Mesenchymal stem cell (in vitro differentiated cells and primary cell): ENCODE measurements around the gene ENPP6.

Experiments
- DNase-seq: peaks from one replicate; pipeline ENCODE4 v3.0.0-alpha.2; 2013
- H2AFZ ChIP-seq: one replicate; pipeline ENCODE4 v1.6.1; 2013; ENCODE audit warnings: low read depth, mild to moderate bottlenecking, control low read depth, inconsistent platforms, low read length, moderate library complexity
- H2AK5ac ChIP-seq: 2 replicates; pipeline ENCODE4 v1.6.1; 2013; ENCODE audit warnings: low read length, moderate library complexity, mild to moderate bottlenecking, inconsistent platforms; ENCODE audit not compliant: severe bottlenecking
- H2BK120ac ChIP-seq: one replicate; pipeline ENCODE4 v1.6.1; 2013; ENCODE audit warnings: low read depth, mild to moderate bottlenecking, inconsistent platforms, low read length, moderate library complexity
- H2BK12ac ChIP-seq, 2 experiments: one replicate each; pipeline ENCODE4 v1.6.1; 2013; ENCODE audit warnings: inconsistent platforms in 2 of 2, low read length in 2 of 2, mild to moderate bottlenecking in 2 of 2, moderate library complexity in 2 of 2, control low read depth in 1 of 2
- H2BK15ac ChIP-seq: one replicate; pipeline ENCODE4 v1.6.1; 2013; ENCODE audit warnings: mild to moderate bottlenecking, low read depth, inconsistent platforms; ENCODE audit not compliant: poor library complexity, severe bottlenecking
- H2BK5ac ChIP-seq: 2 replicates; pipeline ENCODE4 v1.6.1; 2013; ENCODE audit warnings: low read depth, mild to moderate bottlenecking, low read length, control low read depth, inconsistent platforms; ENCODE audit not compliant: poor library complexity, severe bottlenecking
- H3K14ac ChIP-seq, 2 experiments: one replicate each; pipeline ENCODE4 v1.6.1; 2013; ENCODE audit warnings: inconsistent platforms in 2 of 2, low read length in 2 of 2, control low read depth in 1 of 2, mild to moderate bottlenecking in 1 of 2, moderate library complexity in 1 of 2
- H3K18ac ChIP-seq, 2 experiments: one replicate each; pipeline ENCODE4 v1.6.1; 2013; ENCODE audit warnings: inconsistent platforms in 2 of 2, low read length in 2 of 2, control low read depth in 1 of 2, low read depth in 1 of 2, mild to moderate bottlenecking in 1 of 2
- H3K23ac ChIP-seq, 2 experiments: one replicate each; pipeline ENCODE4 v1.6.1; 2013; ENCODE audit warnings: inconsistent platforms in 2 of 2, low read length in 2 of 2, mild to moderate bottlenecking in 2 of 2, moderate library complexity in 2 of 2, control low read depth in 1 of 2
- H3K27ac ChIP-seq: 2 replicates; pipeline ENCODE4 v1.5.1; 2013; ENCODE audit warnings: mild to moderate bottlenecking, moderate library complexity, low read length, control low read depth, inconsistent platforms; ENCODE audit not compliant: poor library complexity, severe bottlenecking
- H3K27me3 ChIP-seq, 2 experiments: 2 replicates each; pipeline versions ENCODE4 v1.6.1 to v1.7.0; 2013; ENCODE audit warnings: low read length in 2 of 2, mild to moderate bottlenecking in 2 of 2, moderate library complexity in 2 of 2, control low read depth in 1 of 2, inconsistent platforms in 1 of 2; ENCODE audit not compliant: control insufficient read depth in 1 of 2, insufficient read depth in 1 of 2
- H3K36me3 ChIP-seq, 2 experiments: 2 replicates each; pipeline versions ENCODE4 v1.6.1 to v1.7.0; 2013; ENCODE audit warnings: low read length in 2 of 2, control low read depth in 1 of 2, inconsistent platforms in 1 of 2, low read depth in 1 of 2, mild to moderate bottlenecking in 1 of 2; ENCODE audit not compliant: insufficient read depth in 2 of 2, control insufficient read depth in 1 of 2
- H3K4ac ChIP-seq, 2 experiments: one replicate each; pipeline ENCODE4 v1.6.1; 2013; ENCODE audit warnings: inconsistent platforms in 2 of 2, low read length in 2 of 2, mild to moderate bottlenecking in 2 of 2, moderate library complexity in 2 of 2, control low read depth in 1 of 2, low read depth in 1 of 2
- H3K4me1 ChIP-seq: 2 replicates; pipeline ENCODE4 v1.6.1; 2013; ENCODE audit warnings: low read depth, low read length, control low read depth; ENCODE audit not compliant: control insufficient read depth, insufficient read depth
- H3K4me2 ChIP-seq: 2 replicates; pipeline ENCODE4 v1.6.1; 2013; ENCODE audit warnings: low read length, mild to moderate bottlenecking, inconsistent platforms; ENCODE audit not compliant: poor library complexity, severe bottlenecking
- H3K4me3 ChIP-seq, 2 experiments: 2 replicates each; pipeline versions ENCODE4 v1.5.1 to v1.7.0; 2013; ENCODE audit warnings: low read length in 2 of 2, mild to moderate bottlenecking in 2 of 2, control low read depth in 1 of 2, low read depth in 1 of 2; ENCODE audit not compliant: insufficient read depth in 1 of 2
- H3K79me1 ChIP-seq: replicated peaks from 2 replicates; pipeline ENCODE4 v1.6.1; 2013; ENCODE audit warnings: mild to moderate bottlenecking, control low read depth, low read length, inconsistent platforms; ENCODE audit not compliant: poor library complexity, severe bottlenecking
- H3K9ac ChIP-seq: 2 replicates; pipeline ENCODE4 v1.7.0; 2013; ENCODE audit warnings: mild to moderate bottlenecking, low read length, moderate library complexity
- H3K9me3 ChIP-seq: 2 replicates; pipeline ENCODE4 v1.7.0; 2013; ENCODE audit warnings: mild to moderate bottlenecking, low read length; ENCODE audit not compliant: control insufficient read depth
- H4K8ac ChIP-seq: one replicate; pipeline ENCODE4 v1.6.1; 2013; ENCODE audit warnings: inconsistent platforms, mild to moderate bottlenecking, low read length, moderate library complexity
- H4K91ac ChIP-seq: one replicate; pipeline ENCODE4 v1.6.1; 2013; ENCODE audit warnings: mild to moderate bottlenecking, low read length, inconsistent platforms
- WGBS: methylation state at CpG from one replicate; pipeline ENCODE4 v1.1.7; 2013; ENCODE audit warnings: mixed read lengths; 5-methylcytosine and 5-hydroxymethylcytosine counted together

Gene ENPP6

DNA sequence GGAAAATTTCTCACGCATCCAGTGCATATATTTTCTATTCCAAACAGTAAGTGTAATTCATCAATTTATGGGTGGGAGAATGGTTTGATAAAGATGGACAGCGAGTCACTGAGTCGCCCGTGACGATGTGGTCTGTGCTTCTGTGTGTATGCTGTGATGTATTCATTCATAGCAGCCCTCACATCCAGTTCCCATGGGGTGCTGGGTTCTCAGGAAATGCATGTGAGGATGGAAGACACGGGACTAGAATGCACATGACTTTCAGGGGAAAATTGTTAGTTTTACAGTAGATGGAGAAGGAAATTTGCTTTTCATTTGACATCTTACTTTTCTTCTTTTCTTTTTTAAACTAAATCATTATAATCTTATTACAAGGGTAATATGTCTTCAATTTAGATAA lies 159.6 kb downstream of the ENPP6 start:
- Histone ChIP-seq H4K8ac (no peak overlapping the region), H3K4me3 (no peak overlapping the region), H2BK12ac (no peak overlapping the region), H2BK120ac (no peak overlapping the region), H3K18ac (no peak overlapping the region), H2BK5ac (no peak overlapping the region), H2AFZ (no peak overlapping the region), H3K79me1 (no peaks in the 10 kb centered on the region), H3K9me3 (peaks cover 3% of the 10 kb centered on the region), H3K23ac (no peak overlapping the region), H2AK5ac (no peak overlapping the region), H2BK15ac (no peak overlapping the region), H3K9ac (no peak overlapping the region), H3K27ac (no peak overlapping the region), H4K91ac (no peak overlapping the region), H3K4me2 (no peak overlapping the region), H3K4ac (no peak overlapping the region), H3K4me1 (no peaks in the 10 kb centered on the region), H3K27me3 (no peaks in the 10 kb centered on the region), H3K36me3 (no peaks in the 10 kb centered on the region), H3K14ac (no peak overlapping the region)
- 89% methylated on average over 6 of the region's 6 CpGs for WGBS
- no peak for DNase-seq

- WGBS: 66% methylated on average over 14 of the region's 14 CpGs
- Histone ChIP-seq H2BK120ac (no peak overlapping the region), H3K4me3 (no peak overlapping the region), H3K27ac (no peak overlapping the region), H2AK5ac (no peak overlapping the region), H3K18ac (no peak overlapping the region), H2BK5ac (no peak overlapping the region), H3K4ac (no peak overlapping the region), H3K9me3 (peaks cover 3% of the 10 kb centered on the region), H3K36me3 (no peaks in the 10 kb centered on the region), H4K8ac (no peak overlapping the region), H2BK15ac (no peak overlapping the region), H4K91ac (no peak overlapping the region), H3K4me2 (no peak overlapping the region), H3K14ac (no peak overlapping the region), H3K4me1 (no peaks in the 10 kb centered on the region), H2AFZ (no peak overlapping the region), H3K27me3 (no peaks in the 10 kb centered on the region), H3K9ac (no peak overlapping the region), H3K23ac (no peak overlapping the region), H3K79me1 (no peaks in the 10 kb centered on the region), H2BK12ac (no peak overlapping the region)
- no peak for DNase-seq
These were observed 160.8 kb downstream of the ENPP6 start for GRCh38 chr4:184056877-184057276.

DNA sequence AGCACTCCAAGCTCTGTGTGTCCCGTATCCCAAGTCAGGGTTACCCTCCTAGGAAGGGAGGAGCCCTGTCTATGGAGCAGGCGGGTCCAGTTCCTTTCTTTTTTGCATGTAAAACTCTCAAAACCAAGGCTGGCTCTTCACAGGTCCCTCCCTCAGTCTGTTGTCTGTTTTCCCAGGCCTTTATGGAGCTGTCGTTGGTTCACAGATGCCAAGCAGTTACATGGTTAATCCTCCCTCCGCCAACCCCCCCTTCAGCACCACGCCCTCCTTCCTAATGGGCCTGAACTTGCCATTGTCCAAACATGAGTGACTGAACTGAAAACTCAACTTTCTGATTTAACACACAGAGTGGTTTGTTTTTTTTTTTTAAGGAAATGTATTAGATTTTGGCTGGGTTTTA lies 164.2 kb downstream of the ENPP6 start:
- H3K27ac ChIP-seq: no peak overlapping the region
- H3K23ac ChIP-seq: no peak overlapping the region
- DNase-seq: no peak
- H2AK5ac ChIP-seq: no peak overlapping the region
- H4K91ac ChIP-seq: no peak overlapping the region
- H3K14ac ChIP-seq: no peak overlapping the region
- no peak overlapping the region for H2AFZ ChIP-seq
- H3K9ac ChIP-seq: no peak overlapping the region
- H3K79me1 ChIP-seq: no peaks in the 10 kb centered on the region
- H2BK120ac ChIP-seq: no peak overlapping the region
- no peaks in the 10 kb centered on the region for H3K27me3 ChIP-seq
- peaks cover 14% of the 10 kb centered on the region for H3K9me3 ChIP-seq
- H3K4me2 ChIP-seq: no peak overlapping the region
- no peak overlapping the region for H3K4me3 ChIP-seq
- no peak overlapping the region for H2BK15ac ChIP-seq
- H3K36me3 ChIP-seq: no peaks in the 10 kb centered on the region
- no peak overlapping the region for H3K4ac ChIP-seq
- no peaks in the 10 kb centered on the region for H3K4me1 ChIP-seq
- 78% methylated on average over 4 of the region's 5 CpGs for WGBS
- H2BK12ac ChIP-seq: no peak overlapping the region
- no peak overlapping the region for H4K8ac ChIP-seq
- H2BK5ac ChIP-seq: no peak overlapping the region
- H3K18ac ChIP-seq: no peak overlapping the region

GRCh38 chr4:184052616-184053015 lies 165.1 kb downstream of the ENPP6 start:
- Histone ChIP-seq H3K36me3 (no peaks in the 10 kb centered on the region), H3K4ac (no peak overlapping the region)

More at GRCh38 chr4:184052616-184053015, 165.1 kb downstream of the ENPP6 start:
- Histone ChIP-seq H3K23ac (no peak overlapping the region), H3K27me3 (no peaks in the 10 kb centered on the region), H3K27ac (no peak overlapping the region), H2BK120ac (no peak overlapping the region), H3K4me3 (no peak overlapping the region), H2BK5ac (no peak overlapping the region), H3K4me1 (no peaks in the 10 kb centered on the region), H3K18ac (no peak overlapping the region), H3K9ac (no peak overlapping the region), H3K9me3 (peaks cover 20% of the 10 kb centered on the region), H3K14ac (no peak overlapping the region), H3K79me1 (no peaks in the 10 kb centered on the region), H3K4me2 (no peak overlapping the region), H4K91ac (no peak overlapping the region), H2AFZ (no peak overlapping the region), H2BK15ac (no peak overlapping the region), H2BK12ac (no peak overlapping the region), H2AK5ac (no peak overlapping the region), H4K8ac (no peak overlapping the region)
- DNase-seq: no peak
- WGBS: 69% methylated on average over 2 of the region's 2 CpGs
